CD4-positive, alpha-beta T cell treated with Interleukin-17A for 1 hour (primary cell): Measurements from ENCODE around the gene OR5A2.
"Not testable (repeated sequence)": the region's sequence is repeated elsewhere in the genome, so short reads cannot be mapped to it uniquely, and the experiment has no call there.

Experiments used
- DNase-seq: peaks from one replicate; pipeline ENCODE4 v3.0.0-alpha.2; 2020

Gene OR5A2

GRCh38 chr11:59426361-59427067, at the start of gene OR5A2:
Gene OR5A2 (minus strand): TSS chr11:59426413. CDS start chr11:59422953, 3,460 bp downstream.
- DNase-seq, result no peak

GRCh38 chr11:59475176-59475575, 49.0 kb upstream of the OR5A2 start:
- DNase-seq, result no peak

- DNase-seq, result no peak
These were observed 46.8 kb upstream of the OR5A2 start, which contains the start of gene OR4D10 for GRCh38 chr11:59473015-59473414. Gene OR4D10 (plus strand): TSS chr11:59473315. CDS start chr11:59477430, 4,115 bp downstream.

GRCh38 chr11:59463190-59463641, 37.0 kb upstream of the OR5A2 start:
- no peak for DNase-seq

- DNase-seq, result no peak
These were observed 33.7 kb upstream of the OR5A2 start for GRCh38 chr11:59459916-59460315.

GRCh38 chr11:59456661-59457060, 30.4 kb upstream of the OR5A2 start, which contains the start of gene OR4D6:
Gene OR4D6 (plus strand): TSS chr11:59456961. CDS start chr11:59456961, 0 bp downstream.
- DNase-seq, result no peak

- DNase-seq, result no peak
These were observed 22.3 kb upstream of the OR5A2 start for GRCh38 chr11:59448484-59448883.

- DNase-seq, result not testable (repeated sequence)
These were observed 19.4 kb upstream of the OR5A2 start for GRCh38 chr11:59445624-59446023.

GRCh38 chr11:59437770-59438169, 11.6 kb upstream of the OR5A2 start:
- no peak for DNase-seq

GRCh38 chr11:59436169-59436568, 10.0 kb upstream of the OR5A2 start, which contains the start of gene OR5A1:
Gene OR5A1 (plus strand): TSS chr11:59436469. CDS start chr11:59443169, 6,700 bp downstream.
- DNase-seq, result no peak

- DNase-seq, result peak; percentile 70
These were observed 3.8 kb upstream of the OR5A2 start for GRCh38 chr11:59429924-59430516.

- DNase-seq, result no peak
These were observed 812 bp upstream of the OR5A2 start for GRCh38 chr11:59427068-59427382.

GRCh38 chr11:59425131-59425530, 1.1 kb downstream of the OR5A2 start:
- DNase-seq, result no peak

- DNase-seq, result no peak
These were observed 2.4 kb downstream of the OR5A2 start for GRCh38 chr11:59423835-59424234.

- no peak for DNase-seq
These were observed 8.1 kb downstream of the OR5A2 start for GRCh38 chr11:59418156-59418555.

GRCh38 chr11:59417023-59417422, 9.2 kb downstream of the OR5A2 start:
- DNase-seq, result no peak

- no peak for DNase-seq
These were observed 9.6 kb downstream of the OR5A2 start for GRCh38 chr11:59416613-59417012.

- DNase-seq, result no peak
These were observed 11.1 kb downstream of the OR5A2 start for GRCh38 chr11:59415111-59415510.

GRCh38 chr11:59413646-59414045, 12.6 kb downstream of the OR5A2 start:
- DNase-seq, result no peak

GRCh38 chr11:59403546-59403945, 22.7 kb downstream of the OR5A2 start:
- no peak for DNase-seq

GRCh38 chr11:59401262-59401552, 25.0 kb downstream of the OR5A2 start:
- no peak for DNase-seq

- no peak for DNase-seq
These were observed 25.6 kb downstream of the OR5A2 start for GRCh38 chr11:59400461-59401261.

- no peak for DNase-seq
These were observed 32.0 kb downstream of the OR5A2 start for GRCh38 chr11:59394186-59394585.
